ENCODE measurements around the gene ICOS.

ICOS gene

DNA sequence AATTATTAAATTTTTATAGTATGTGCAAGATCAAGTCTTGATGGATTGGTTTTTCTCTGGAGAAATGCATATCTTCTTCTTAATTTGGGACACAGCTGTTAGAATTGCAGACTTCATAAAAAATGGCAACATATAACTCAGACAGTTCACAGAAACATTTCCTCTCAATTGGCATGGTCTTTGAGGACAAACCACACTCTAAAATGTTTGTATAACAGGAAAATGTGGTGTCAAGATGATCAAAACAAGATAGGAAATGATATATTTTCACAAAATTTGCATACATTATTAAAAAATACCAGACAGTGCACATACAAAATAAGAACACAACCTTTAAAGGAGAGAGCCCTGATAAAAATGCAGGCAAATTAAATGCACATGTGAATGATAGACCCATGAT, 63.9 kb downstream of the ICOS start:
- H3K4me3 ChIP-seq (ENCODE audit: low read length), result no peak overlapping the region
- TF ChIP-seq ZNF274 (IDR thresholded peaks at IDR 0.05; ENCODE audit: low read depth, low read length), result no peak

DNA sequence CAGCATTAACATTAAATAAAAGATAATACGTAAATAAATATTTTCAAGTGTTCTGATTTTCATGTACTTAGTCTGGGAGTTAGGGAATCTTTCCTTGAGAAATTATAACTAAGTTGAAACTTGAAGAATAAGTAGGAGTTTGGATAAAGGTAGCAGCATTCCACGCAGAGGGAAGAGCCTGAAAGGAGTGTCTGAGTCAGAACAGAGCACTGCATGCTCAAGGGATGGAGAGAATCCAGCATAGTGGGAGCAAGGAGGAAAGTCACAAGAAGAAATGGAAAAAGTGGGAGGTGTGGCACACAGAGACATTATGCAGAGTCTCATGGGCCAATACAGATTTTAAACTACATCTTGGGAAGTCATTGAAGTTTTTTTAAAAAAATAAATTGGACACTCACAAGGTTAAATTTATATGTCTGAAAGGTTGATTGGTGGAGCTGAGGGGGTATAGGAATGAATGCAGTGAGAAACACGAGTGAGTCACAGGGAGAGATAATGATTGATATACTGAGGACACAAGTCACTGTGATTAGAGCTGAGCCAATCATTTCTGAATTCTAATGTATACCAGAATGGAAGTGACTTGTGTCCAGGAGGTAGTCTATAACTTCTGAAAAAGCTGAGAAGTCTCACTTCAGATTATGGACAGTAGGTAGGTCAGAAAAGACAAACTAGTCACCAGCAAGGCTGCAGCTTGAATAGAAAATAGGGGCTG, 66.9 kb downstream of the ICOS start:
- no peak overlapping the region for H3K4me3 ChIP-seq (ENCODE audit: low read length)
- no peak for TF ChIP-seq ZNF274 (IDR thresholded peaks at IDR 0.05; ENCODE audit: low read depth, low read length)

DNA sequence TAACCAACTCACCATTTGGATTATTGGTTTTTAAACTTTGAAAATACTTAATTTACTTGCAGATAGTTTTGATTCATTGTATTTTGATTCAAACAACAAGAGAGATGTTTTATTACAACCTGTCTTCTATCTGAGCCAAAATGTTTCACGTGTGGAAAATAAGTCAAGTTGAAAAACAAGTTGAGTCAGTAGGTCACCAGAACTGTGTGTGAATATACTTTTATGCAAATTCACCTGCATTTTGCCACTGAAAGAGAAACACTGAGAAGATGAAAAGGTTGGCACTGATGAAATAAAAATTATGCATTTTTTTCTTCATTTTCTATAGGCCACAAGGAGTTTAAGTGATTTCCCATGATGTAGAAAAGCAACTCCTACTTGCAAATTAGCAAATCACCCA, 68.3 kb downstream of the ICOS start:
- no peak overlapping the region for H3K4me3 ChIP-seq (ENCODE audit: low read length)
- no peak for TF ChIP-seq ZNF274 (IDR thresholded peaks at IDR 0.05; ENCODE audit: low read depth, low read length)

DNA sequence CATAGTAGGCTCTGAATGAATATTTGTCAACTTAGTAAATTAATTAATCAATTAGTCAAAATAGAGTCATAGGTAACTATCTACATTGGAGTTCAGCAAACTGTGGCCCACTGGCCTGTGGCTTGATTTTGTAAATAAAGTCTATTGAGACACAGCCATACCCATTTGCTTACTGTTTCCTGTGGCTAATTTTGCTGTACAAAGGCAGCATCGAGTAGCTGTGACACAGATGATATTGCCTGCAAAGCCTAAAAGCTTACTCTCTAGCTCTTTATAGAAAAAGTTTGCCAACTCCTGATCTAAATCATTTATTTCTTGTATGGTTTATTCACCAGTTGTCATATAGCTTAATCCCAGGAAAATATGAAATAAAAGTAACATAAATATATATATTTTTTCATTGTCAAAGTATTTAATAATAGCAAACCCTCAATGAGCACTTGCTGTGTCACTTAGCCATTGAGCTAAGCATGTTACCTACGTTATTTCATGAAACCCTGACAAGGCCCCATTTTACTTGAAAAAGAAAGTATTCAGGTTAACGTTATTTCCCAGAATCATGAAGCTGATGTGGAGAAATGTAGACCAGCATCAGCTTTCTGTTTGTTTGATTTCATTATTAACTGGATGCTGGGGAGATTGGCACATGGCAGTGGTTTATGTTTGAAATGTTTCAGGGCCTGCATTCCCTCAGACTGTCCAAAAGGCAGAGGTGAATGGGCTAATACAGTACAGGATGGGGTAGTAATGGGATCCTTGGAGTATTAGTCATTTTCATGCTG, 69.6 kb downstream of the ICOS start:
- no peak for TF ChIP-seq ZNF274 (IDR thresholded peaks at IDR 0.05; ENCODE audit: low read depth, low read length)
- H3K4me3 ChIP-seq (ENCODE audit: low read length), result no peak overlapping the region

DNA sequence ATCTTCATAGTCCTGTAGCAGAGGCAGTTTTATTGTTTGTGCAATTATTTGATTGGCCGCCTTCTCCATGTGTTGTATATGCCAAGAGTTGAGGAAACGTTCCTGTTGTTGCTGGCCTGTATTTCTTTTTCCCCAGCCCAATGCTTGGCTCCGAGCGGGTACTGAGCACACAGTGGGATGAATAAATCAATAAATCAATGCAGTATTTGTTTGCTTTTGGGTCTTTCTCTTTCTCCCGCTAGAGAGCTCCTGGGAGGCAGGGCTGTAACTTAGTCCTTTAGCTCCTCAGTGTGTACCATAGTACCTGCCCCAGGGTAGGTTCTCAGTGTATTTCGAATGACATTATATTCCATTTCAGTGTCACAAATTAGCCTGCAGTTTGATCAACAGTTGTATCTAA, 71.8 kb downstream of the ICOS start:
- TF ChIP-seq ZNF274 (IDR thresholded peaks at IDR 0.05; ENCODE audit: low read depth, low read length), result no peak
- H3K4me3 ChIP-seq (ENCODE audit: low read length), result no peak overlapping the region

DNA sequence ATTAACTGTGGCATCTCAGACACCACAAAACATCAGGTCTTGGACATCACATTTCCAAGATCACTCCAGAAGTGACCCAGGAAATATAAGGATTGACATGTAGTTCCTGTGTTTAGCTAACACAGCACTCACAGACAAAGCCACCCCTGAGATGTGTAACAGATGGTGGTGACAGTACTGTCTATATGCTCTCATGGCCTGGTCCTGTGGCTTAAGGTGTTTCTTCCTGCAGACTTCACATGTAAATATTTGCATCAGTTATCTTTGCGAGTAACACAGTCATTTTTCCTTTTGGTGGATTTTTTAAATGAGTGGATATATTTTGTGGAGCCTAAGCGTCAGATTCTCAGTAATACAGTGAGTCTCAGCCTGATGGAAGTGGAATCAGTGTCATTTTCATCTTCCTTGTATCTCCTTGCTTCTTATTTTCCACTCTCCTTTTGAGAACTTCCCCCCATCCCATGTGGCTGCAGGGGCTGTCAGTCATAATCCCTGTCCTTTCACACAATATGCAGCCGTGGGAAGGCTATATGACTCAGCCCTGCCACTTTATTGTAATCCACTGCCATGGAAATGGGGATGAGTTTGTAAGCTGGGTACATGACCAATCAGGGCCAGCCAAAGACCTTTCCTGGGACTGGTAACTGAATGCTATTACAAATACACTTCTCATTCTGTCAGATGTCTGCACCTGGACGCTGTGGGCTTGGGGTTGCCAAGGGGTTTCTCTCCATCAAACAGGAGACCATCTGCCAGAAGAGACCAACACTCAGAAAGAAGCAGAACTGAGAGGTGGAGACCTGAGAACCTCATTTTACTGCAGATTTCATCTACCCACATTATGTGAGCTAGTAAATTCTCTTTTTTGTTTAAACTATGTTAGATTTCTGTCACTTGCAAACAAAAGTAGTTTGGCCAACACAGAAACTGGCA, 74.3 kb downstream of the ICOS start:
- no peak overlapping the region for H3K4me3 ChIP-seq (ENCODE audit: low read length)
- no peak for TF ChIP-seq ZNF274 (IDR thresholded peaks at IDR 0.05; ENCODE audit: low read depth, low read length)
